Stimulated activated CD4-positive, alpha-beta T cell treated with anti-CD3 and anti-CD28 coated beads, Interleukin-15, amount 100 ng/mL, for 1 hour (primary cell): ENCODE results near the gene GSTA1.
"Not testable (repeated sequence)": the region's sequence is repeated elsewhere in the genome, so short reads cannot be mapped to it uniquely, and the experiment has no call there.

ENCODE experiments used
- DNase-seq, 2 donors: peaks; one replicate each; pipeline ENCODE4 v3.0.0-alpha.2; 2020; ENCODE audit warnings: low read depth in 1 of 2, low spot score in 1 of 2

Gene GSTA1

DNA sequence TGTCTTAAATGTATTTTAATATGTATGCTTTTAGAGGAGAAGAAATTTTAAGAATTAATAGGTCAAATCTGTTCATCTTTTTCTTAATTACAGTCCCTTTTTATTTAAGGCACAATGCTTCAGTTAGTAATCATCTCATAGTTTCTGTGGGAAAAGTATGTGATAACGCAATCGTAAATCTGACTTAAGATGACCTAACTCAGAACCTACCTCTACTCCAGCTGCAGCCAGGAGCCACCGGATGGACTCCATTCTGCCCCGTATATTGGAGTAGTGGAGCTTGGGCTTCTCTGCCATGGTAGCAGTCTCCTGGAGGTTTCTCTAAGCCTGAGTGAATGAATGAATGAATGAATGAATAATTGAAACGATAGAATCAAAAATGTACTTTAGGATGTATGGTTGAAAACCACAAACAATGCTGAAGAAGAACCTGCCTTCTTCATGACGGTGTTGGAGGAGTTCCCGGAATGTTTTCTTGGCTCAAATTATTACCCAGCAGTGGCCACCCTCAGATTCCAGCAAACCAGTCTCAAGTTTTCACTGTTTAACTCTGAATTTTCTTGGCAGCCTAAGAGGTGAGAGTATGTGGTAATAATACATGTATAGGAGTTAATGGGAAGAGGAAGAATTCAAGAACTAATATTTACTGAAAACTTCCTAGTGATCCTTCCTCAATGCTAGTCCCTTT, 45.8 kb downstream of the GSTA1 start:
- DNase-seq, result not testable (repeated sequence)

DNA sequence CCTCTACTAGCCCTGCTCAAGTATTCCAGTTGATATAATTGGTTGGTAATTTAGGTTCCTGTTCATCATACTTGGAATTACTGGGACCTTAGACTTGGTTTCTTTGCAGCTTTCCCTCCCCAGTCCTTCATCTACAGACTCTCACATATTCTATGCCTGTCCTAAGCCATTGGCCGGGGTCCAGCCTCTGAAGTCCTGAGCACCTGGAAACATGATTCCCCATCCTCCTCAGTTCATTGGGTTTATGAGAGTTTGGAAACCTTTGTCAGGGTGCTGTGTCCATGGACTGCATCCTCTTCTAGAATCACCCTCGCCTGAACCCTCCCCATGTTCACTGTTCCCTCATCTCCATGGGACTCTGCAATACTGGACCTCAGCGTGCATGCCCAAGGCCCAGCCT, 49.2 kb downstream of the GSTA1 start:
- DNase-seq, result no peak

DNA sequence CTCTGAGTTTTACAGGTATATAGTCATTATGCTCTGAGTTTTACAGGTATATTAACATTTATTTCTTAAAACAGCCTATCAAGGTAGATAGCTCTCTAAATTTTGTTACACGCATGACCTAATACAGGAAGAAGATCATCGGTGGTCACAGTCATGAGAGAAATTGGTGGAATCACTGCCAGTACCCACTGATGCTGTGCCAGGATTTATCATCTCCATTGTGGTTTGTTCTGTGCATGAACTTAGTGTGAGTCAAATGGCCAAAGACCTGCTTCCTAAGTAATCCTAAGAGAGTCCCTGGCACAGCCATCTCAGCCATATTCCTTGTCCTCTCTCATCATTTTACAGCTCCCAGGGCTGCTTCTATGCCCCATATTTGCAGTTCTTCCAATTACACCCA, 50.5 kb downstream of the GSTA1 start:
- DNase-seq, result not testable (repeated sequence)

DNA sequence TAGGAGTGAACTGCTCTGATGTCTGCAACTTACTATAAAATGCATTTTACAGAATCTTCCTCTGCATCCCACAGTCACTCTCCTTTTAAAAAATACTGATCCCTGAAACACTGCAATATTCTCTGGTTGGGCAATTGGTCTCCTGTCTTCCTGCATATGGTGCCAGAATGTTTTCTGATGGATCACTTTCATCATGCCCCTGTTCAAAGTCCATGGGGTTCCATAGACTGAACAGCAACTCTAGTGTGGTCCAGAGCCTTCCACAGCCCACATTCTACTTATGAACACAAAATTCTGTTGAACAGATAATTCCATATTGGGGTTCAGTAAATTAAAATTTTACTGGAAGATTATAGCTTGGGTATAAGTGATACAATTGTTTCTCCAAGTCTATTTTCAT, 51.3 kb downstream of the GSTA1 start:
- no peak for DNase-seq

DNA sequence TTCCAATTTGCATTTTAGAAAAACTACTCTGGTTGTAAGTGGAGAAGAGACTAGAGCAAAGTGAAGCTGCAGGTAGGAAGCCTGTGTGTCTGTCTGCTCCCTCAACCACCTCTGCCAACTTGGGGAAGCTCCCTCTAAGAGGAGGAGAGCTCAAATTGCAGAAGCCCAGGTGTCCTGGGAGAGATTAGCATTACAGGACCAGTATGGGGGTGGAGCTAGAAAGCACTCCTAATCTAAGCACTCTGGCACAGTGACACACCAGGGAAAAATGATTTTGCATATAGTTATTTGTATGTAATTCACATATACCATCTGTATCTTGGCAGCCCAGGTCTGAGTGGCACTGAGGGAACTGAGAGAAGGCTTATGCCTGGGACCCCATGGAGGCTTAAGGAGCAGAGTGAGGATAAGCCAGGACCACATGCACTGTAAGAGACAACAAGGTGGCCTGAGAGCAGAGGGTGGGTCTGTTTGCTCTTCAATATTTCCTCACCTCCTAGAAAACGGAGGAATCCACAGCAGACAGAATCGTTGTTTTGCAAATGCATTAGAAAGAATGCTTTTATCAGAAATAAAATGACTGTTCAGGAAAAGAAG, 54.0 kb downstream of the GSTA1 start:
- no peak for DNase-seq

DNA sequence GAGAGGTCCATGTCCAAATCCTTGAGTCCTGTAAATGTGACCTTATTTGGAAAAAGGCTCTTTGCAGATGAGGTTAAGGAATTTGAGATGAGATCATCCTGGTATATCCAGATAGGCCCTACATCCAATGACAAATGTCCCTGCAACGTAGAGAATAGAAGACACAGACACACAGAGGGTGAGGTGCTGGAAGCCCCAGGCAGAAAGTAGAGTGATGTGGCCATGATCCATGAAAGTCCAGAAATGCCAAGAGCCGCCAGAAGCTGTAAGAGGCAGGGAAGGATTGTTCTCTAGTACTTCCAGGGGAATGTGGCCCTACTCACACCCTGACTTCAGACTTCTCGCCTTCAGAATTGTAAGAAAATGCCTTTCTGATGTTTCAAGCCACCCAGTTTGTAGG, 56.3 kb downstream of the GSTA1 start:
- DNase-seq, result not testable (repeated sequence)

DNA sequence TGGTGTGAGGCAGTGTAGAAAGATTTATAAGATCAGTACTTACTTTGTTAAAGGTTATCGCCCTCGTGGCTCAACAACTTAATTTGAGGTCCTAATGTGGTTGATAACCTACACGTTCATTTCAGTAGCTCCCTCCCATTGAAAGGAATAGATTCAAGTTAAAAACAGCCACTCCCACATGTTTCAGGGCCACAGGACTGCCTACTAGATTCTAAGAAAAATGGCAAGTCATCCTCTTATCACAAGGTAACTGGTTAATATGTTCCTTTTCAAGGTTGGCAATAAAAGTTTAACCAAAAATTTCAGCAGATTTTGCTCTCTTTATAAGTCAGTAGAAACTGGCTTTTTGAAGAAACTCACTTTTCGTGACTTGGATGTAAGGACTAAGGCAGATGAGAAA, 57.4 kb downstream of the GSTA1 start:
- DNase-seq, result no peak

DNA sequence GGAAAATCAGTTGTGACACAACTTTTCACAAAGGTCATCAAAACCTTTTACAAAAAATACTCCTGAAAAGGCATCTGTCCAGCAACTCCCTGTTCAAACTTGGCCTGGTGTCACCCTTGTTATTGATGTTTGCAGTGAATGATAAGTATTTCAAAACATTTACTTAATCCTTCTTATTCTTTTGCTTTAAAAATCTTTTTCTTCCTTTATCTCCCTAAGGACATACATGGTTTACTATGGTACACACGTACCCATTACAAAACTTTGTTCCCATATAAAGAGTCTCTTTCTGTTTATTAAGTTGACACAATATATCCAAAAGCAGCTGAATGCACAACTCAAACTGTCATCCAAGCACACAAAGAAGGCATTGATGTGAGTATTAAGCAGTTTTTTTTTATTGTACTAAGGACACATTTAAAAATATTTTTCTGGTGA, 57.8 kb downstream of the GSTA1 start:
- DNase-seq, result no peak

DNA sequence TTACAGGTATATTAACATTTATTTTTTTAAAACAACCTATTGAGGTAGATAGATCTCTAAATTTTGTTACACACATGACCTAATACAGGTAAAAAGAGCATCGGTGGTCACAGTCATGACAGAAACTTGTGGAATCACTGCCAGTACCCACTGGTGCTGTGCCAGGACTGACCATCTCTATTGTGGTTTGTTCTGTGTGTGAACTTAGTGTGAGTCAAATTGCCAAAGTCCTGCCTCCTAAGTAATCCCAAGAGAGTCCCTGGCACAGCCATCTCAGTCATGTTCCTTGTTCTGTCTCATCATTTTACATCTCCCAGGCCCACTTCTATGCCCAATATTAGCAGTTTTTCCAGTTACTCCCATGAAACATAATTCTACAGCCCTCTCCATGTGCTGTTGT, 61.7 kb downstream of the GSTA1 start:
- no peak for DNase-seq
